Aorta (tissue), 5 donors: ENCODE measurements around the gene UBAC2. TPM values are rescaled to one million over a fixed set of nuclear protein-coding genes. Genes with fewer than 3 reads are reported as not detected.
A peak's percentile ranks its signal among the peaks of the same experiment; 100 is the strongest.

Experiments used
- ATAC-seq: fragments of 200-7000 bp; cut with Tn5 transposase; one replicate; pipeline ENCODE4 v1.9.1; 2022; ENCODE audit warnings: moderate library complexity; ENCODE audit not compliant: low FRiP score
- DNase-seq, 2 donors: peaks; one replicate each; pipeline ENCODE4 v3.0.0-alpha.2; 2020
- H3K27ac ChIP-seq, 2 donors: one replicate each; pipeline ENCODE4 v1.5.1; 2013; ENCODE audit warnings: low read length in 2 of 2, mild to moderate bottlenecking in 2 of 2, moderate library complexity in 2 of 2, control low read depth in 1 of 2, inconsistent platforms in 1 of 2, low read depth in 1 of 2
- H3K27me3 ChIP-seq, 2 donors: one replicate each; pipeline ENCODE4 v1.6.1; 2013; ENCODE audit warnings: control low read depth in 1 of 2, low read length in 1 of 2, mild to moderate bottlenecking in 1 of 2, moderate library complexity in 1 of 2; ENCODE audit not compliant: insufficient read depth in 2 of 2, control insufficient read depth in 1 of 2
- H3K36me3 ChIP-seq, 2 donors: one replicate each; pipeline ENCODE4 v1.6.1; 2013; ENCODE audit warnings: control low read depth in 1 of 2, low read length in 1 of 2, mild to moderate bottlenecking in 1 of 2; ENCODE audit not compliant: insufficient read depth in 2 of 2, control insufficient read depth in 1 of 2
- H3K4me1 ChIP-seq, 2 donors: one replicate each; pipeline ENCODE4 v1.6.1; 2013; ENCODE audit warnings: low read length in 2 of 2, control low read depth in 1 of 2, mild to moderate bottlenecking in 1 of 2, moderate library complexity in 1 of 2; ENCODE audit not compliant: insufficient read depth in 2 of 2, control insufficient read depth in 1 of 2
- H3K4me3 ChIP-seq, 2 donors: one replicate each; pipeline ENCODE4 v1.5.1; 2013; ENCODE audit warnings: low read length in 2 of 2, control low read depth in 1 of 2, mild to moderate bottlenecking in 1 of 2
- H3K9me3 ChIP-seq: one replicate; pipeline ENCODE4 v1.6.1; 2013; ENCODE audit warnings: mild to moderate bottlenecking, low read length; ENCODE audit not compliant: control insufficient read depth
- WGBS, 2 donors: extraction: QIAGEN DNeasy Blood & Tissue Kit; methylation state at CpG; one replicate each; pipeline ENCODE4 v1.1.7; 2013; 5-methylcytosine and 5-hydroxymethylcytosine counted together
- intact Hi-C, 2 donors: fragments of 100-400 bp; cut with DNase I; formaldehyde crosslinking; loops; one replicate each; pipeline versions ENCODE4 v1.14.2 to v1.15.0; 2022
- polyA plus RNA-seq, 2 donors: library from polyadenylated mRNA; stranded (reverse); fragments of 200-250 nt; gene quantifications; one replicate each; pipeline ENCODE4 v1.2.3, GENCODE V29; 2013
- total RNA-seq, 2 donors: library from RNA; stranded (reverse); fragmentation: NEBNext Ultra II Directional; extraction: Animal tissue kit (Norgen Biotek cat#: 25700); gene quantifications; one replicate each; pipeline ENCODE4 v1.2.1, GENCODE V29; 2021
- donor health status: healthy with polysubstance abuse.
- donor health status: Bipolar disorder and iron deficiency.
- donor health status: DM: no; HTN: no; CAD: no.
- donor health status: DM: no; HTN: no; CAD: no.
- donor health status: DM: yes; HTN: yes; CAD: no.

Gene UBAC2
- total and polyA plus RNA-seq, 4 donors, result 44.4 to 54.2 (median 48.5) TPM

DNA sequence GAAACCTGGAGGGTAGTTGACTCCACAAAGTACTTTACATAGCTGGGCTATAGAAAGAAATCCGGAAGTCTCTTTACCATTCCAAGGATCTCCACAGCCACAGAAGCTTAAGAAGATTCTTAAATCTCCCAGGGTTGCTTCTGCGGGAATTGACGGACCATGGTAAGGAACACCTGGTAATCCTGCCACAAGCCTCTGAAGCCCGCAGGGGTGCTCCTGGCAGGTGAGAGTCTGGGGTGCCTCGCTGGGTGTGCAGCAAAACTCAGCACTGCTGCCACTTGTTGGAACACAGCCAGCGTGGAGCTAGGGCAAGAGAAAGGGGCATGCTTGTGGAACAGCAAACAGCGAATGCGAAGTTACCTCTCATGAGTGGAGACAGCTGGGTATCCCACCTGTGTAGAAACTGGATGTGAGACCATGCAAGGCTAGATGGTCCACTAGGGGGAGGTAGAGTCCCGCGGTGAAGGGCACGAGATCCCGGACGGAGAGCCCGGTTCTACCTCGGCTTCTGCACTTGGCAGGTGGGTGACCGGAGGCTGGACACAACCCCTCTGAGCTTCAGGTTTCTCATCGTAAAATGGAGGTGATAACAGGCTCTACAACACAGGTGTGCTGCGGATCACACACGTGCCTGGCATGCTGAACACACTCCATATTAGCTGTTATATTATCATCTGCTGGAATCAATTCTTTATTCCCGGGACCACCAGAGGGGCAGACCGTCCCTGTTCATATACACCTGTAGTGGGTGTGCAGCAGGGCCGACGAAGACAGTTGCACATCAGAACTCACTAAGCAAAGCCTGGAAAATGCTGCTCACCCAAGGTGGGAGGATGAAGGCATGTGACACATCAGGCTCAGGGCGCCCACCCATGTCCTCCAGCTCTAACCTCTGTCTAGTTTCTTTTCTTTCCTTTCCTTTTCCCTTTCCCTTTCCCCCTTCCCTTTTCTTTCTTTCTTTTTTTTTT lies 24.1 kb upstream of the UBAC2 start:
- 25 to 27% methylated on average over 24 of the region's 24 CpGs for WGBS, 2 donors
- peak; percentile 85 for ATAC-seq
- H3K9me3 ChIP-seq, result no peaks in the 10 kb centered on the region
- H3K4me1 ChIP-seq, result no peaks in the 10 kb centered on the region
- no peaks in the 10 kb centered on the region for H3K27me3 ChIP-seq
- intact Hi-C loops, result loop anchor here (2.0 to 5.0 kb wide), 3 partner anchors 88 to 261 kb away; no protein-coding TSS in a partner anchor
- H3K36me3 ChIP-seq, result no peaks in the 10 kb centered on the region
- peak; percentile 67 to 87 for DNase-seq
- H3K27ac ChIP-seq, result no peak overlapping the region
- no peak overlapping the region for H3K4me3 ChIP-seq

DNA sequence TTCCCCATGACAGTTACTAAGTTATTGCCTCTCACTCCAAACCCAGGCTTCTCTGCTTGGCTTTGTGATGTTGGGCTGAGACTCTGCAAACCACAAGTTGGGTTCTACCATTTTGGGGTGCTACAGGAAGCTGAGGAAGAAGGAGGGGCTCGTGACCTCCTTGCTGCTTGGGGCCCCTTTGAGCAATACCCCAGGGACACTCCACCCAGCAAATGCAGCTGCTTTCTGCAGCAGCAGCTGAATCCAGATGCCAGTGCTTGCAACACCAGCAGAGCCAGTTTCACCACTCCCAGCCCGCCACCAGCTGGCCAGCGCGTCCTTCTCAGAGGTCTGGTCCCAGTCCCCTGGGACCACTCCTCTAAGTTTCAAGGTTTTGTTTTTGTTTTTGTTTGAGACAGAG lies 22.0 kb upstream of the UBAC2 start:
- H3K36me3 ChIP-seq, result no peaks in the 10 kb centered on the region
- DNase-seq (no peak), ATAC-seq (no peak)
- no peaks in the 10 kb centered on the region for H3K9me3 ChIP-seq
- H3K4me1 ChIP-seq, result no peaks in the 10 kb centered on the region
- 71 to 73% methylated on average over 4 of the region's 4 CpGs for WGBS, 2 donors
- H3K4me3 ChIP-seq, result no peak overlapping the region
- H3K27ac ChIP-seq, result no peak overlapping the region
- H3K27me3 ChIP-seq, result no peaks in the 10 kb centered on the region
- intact Hi-C loops, result loop anchor here in 1 of 2 donors (2.0 to 5.0 kb wide), 2 partner anchors 90 to 259 kb away; no protein-coding TSS in a partner anchor

DNA sequence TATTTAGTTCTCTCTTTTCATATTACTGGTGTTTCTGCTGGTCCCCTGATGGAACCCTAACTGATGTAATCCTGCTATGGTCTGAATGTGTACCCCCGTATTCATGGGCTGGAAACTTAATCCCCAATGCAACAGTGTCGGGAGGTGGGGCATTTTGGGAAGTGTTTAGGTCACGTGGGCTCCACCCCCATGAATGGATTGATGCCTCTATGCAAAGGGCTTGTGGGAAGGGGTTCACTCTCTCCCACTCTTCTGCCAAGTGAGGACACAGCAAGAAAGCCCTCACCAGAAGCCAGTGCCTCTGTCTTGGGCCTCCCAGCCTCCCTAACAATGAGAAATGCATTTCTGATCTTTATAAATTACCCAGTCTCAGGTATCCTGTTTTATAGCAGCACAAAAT lies 21.2 kb upstream of the UBAC2 start:
- Histone ChIP-seq H3K4me1 (no peaks in the 10 kb centered on the region), H3K9me3 (no peaks in the 10 kb centered on the region), H3K4me3 (no peak overlapping the region), H3K36me3 (no peaks in the 10 kb centered on the region), H3K27me3 (no peaks in the 10 kb centered on the region), H3K27ac (no peak overlapping the region)
- intact Hi-C loops, result loop anchor here in 1 of 2 donors (2.0 to 5.0 kb wide), 2 partner anchors 89 to 258 kb away; no protein-coding TSS in a partner anchor
- no peak for ATAC-seq
- no peak for DNase-seq
- WGBS, 2 donors, result 78 to 80% methylated on average over 3 of the region's 3 CpGs

DNA sequence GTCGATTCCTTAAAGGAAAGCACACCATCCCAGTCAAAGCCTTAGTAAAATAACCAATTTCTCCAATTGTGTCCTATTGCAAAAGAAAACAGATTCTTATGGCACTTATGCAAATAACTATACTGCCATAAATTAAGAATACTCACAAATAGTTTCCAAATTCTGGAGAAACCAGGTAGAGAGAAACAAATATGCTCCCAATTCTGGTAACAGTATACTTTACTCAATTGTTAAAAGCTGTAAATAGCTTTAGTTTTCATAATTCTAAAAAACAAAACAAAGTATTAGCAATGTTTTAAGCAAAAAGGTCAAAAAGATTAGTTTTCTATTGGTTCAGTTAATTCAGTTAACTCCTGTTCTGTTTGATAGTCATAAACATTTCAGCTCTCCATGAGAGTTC lies 18.2 kb upstream of the UBAC2 start:
- ATAC-seq, result no peak
- Histone ChIP-seq H3K4me3 (no peak overlapping the region), H3K4me1 (no peaks in the 10 kb centered on the region), H3K27ac (no peak overlapping the region), H3K36me3 (no peaks in the 10 kb centered on the region), H3K9me3 (no peaks in the 10 kb centered on the region), H3K27me3 (no peaks in the 10 kb centered on the region)
- WGBS, 2 donors, result 94 to 97% methylated on average over 1 of the region's 1 CpG
- intact Hi-C loops, result no loop called here
- DNase-seq, result no peak

DNA sequence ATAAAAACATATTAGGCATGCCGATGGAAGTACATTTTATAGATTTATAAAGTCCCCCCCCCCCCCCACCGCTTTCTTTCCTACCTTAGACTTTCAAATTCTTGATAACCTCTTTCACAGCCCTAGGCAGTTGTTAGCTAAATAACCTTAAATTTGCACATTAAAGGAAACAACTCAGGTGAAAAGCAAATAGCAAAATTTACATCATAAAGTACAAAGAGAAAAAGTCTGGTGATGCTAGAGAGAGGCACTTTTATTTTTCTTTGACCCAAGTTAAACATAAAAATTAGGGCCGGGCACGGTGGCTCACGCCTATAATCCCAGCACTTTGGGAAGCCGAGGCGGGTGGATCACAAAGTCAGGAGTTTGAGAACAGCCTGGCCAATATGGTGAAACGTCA lies 15.0 kb upstream of the UBAC2 start:
- ATAC-seq, result no peak
- intact Hi-C loops, result no loop called here
- H3K4me3 ChIP-seq, result no peak overlapping the region
- no peaks in the 10 kb centered on the region for H3K27me3 ChIP-seq
- H3K9me3 ChIP-seq, result no peaks in the 10 kb centered on the region
- no peaks in the 10 kb centered on the region for H3K4me1 ChIP-seq
- H3K36me3 ChIP-seq, result no peaks in the 10 kb centered on the region
- H3K27ac ChIP-seq, result no peak overlapping the region
- whole genome bisulfite sequencing, 2 donors, result 62 to 71% methylated on average over 8 of the region's 8 CpGs
- DNase-seq, result no peak

DNA sequence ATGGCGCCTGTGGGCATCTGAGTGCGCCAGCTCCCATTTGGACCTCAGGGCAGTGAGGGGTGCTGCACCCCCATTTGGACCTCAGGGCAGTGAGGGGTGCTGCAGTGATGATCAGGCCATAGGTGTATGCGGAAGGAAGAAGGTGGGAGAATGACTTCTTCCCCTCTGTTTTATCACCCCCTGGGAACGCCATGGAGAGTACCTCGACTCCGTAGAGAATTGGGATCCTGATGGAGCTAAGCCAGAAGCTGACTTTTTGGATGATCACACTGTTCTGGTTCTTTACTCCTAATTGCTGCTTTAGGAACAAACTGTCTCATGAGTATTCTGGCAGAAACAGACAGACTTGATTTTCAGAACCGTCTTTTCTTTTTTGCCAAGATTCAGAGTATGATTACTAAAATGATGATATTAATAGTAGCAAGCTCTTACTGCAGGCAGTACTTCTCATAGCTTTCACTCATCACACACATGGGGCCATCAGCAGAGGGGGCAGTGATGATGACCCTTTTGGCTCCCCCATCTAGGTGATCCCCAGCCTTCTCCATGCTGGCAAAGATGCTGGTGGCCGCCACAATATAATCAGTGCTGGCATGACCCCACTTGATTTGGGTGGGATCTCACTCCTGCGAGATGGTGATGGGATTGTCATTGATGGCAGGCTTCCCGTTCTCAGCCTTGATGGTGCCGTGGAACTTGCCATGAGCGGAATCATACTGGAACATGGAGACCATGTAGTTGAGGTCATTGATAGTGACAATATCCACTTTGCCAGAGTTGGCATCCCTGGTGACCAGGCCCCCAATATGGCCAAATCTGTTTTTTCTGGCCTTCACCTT lies 10.3 kb upstream of the UBAC2 start:
- Histone ChIP-seq H3K36me3 (no peaks in the 10 kb centered on the region), H3K27me3 (no peaks in the 10 kb centered on the region), H3K4me1 (no peaks in the 10 kb centered on the region), H3K4me3 (no peak overlapping the region), H3K27ac (no peak overlapping the region), H3K9me3 (no peaks in the 10 kb centered on the region)
- no peak for DNase-seq
- no peak for ATAC-seq
- intact Hi-C loops, result no loop called here
- WGBS, 2 donors, result 80 to 85% methylated on average over 12 of the region's 12 CpGs

DNA sequence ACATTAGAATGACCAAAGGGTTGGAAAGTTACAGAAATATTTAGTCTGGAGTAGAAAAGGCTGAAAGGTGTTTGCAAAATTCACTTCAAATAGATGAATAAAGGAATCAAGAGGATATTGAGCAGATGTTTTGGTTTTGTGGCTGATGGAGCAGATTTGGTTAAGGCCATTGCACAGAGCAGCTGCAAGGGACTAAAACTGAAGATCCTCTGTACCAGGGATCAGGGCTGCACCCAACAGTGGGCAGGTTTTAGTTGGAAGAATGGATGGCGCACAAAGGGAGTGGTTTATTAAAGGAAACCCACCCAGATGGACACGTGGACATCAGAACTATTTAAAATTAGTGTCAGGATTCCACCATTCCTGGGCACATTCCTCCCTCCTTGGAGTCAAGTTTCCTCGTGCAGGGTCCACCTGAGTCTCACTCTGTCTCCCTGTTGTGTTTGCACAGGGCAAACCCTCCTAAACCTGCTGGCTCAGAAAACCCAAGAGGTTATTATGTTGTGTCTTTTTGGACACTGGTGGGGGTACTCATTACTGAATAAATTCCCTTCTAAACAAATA lies 9.2 kb upstream of the UBAC2 start:
- ATAC-seq (no peak), DNase-seq (no peak)
- no peaks in the 10 kb centered on the region for H3K27me3 ChIP-seq
- H3K4me1 ChIP-seq, result no peaks in the 10 kb centered on the region
- H3K9me3 ChIP-seq, result no peaks in the 10 kb centered on the region
- no peak overlapping the region for H3K4me3 ChIP-seq
- no peaks in the 10 kb centered on the region for H3K36me3 ChIP-seq
- WGBS, 2 donors, result 41 to 43% methylated on average over 3 of the region's 3 CpGs
- H3K27ac ChIP-seq, result no peak overlapping the region
- intact Hi-C loops, result no loop called here

DNA sequence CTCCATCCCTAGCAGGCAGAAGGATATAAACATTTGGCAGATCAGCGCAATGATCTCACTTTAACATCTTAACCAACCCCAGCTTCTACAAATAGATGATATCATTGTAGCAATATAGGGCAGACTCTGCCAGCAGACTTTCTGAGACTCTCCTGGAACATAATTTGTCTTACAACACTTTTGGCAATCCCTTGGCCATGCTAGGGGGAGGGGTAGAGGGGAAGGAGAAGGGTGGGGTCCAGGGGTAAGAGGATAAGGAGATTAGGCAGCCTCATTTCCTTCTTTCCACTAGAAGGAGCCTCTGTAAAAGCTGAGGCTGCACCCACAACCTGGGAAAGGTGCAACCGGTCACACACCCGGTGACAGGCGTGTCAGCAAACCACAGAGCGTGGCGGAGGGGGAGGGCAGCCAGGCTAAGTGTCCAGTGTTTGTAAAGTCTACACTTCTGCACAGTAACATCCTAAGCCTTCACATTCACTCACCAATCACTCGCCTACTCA lies 8.7 kb upstream of the UBAC2 start:
- intact Hi-C loops, result no loop called here
- no peak overlapping the region for H3K27ac ChIP-seq

More for the DNA sequence above, 8.7 kb upstream of the UBAC2 start:
- no peaks in the 10 kb centered on the region for H3K9me3 ChIP-seq
- H3K27me3 ChIP-seq, result no peaks in the 10 kb centered on the region
- H3K36me3 ChIP-seq, result no peaks in the 10 kb centered on the region
- DNase-seq (no peak), ATAC-seq (no peak)
- no peak overlapping the region for H3K4me3 ChIP-seq
- H3K4me1 ChIP-seq, result no peaks in the 10 kb centered on the region
- WGBS, 2 donors, result 68 to 71% methylated on average over 7 of the region's 7 CpGs
